ENCODE results near the gene AP3B1.
A peak's percentile ranks its signal among the peaks of the same experiment; 100 is the strongest.

AP3B1 gene

DNA sequence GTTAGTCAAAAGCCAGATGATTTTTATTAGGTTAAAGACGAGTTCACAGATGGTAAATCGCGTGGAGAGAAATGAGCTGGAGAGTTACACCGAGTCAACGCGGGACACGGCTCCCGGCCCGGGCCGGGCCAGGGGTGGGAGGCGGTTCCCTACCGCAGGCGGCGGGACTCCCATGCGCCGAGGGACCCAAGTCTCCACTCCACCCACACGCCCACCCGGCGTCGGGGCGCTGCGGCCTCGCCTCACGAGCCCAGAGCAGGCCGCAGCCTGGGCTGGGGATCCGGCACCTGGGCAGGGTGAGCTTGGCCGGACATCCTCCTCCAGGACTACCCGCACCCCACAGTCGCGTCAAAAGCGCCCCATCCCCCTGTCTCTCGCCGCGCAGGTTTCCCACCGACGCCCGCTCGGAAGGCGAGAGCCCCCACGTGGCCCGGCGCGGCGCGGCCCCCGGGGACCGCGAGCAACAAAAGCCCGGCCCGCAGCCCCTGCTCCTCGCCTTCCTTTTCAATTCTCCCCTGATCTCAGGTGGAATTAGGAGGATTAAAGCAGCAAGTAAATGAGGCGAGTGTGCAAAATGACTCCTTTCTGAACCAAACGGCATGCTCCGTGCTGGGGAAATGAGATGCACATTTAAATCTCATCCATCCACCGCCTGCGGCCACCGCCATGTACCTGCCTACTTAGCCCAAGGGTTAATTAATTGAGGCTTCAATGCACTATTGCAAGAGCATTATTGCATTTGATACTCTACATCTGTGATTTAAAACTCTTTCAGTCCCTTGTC is 321.8 kb downstream of the AP3B1 start:
- no peak overlapping the region for H3K18ac ChIP-seq (ENCODE audit: low read length)
- no peak overlapping the region for H3K23ac ChIP-seq (ENCODE audit: low read length)
- no peaks in the 10 kb centered on the region for H3K79me1 ChIP-seq (ENCODE audit: low read length)
- no peaks in the 10 kb centered on the region for H3K79me2 ChIP-seq (ENCODE audit: control insufficient read depth, insufficient read depth, low read length)
- no CpG with 5 or more reads among the region's 57 CpGs for WGBS (ENCODE audit: extremely low coverage, insufficient coverage, low lambda C conversion rate)
- H3K27me3 ChIP-seq (ENCODE audit: insufficient read depth, low read length, poor library complexity) = peaks cover 30% of the 10 kb centered on the region
- peaks cover 5% of the 10 kb centered on the region for H3K4me1 ChIP-seq (ENCODE audit: control insufficient read depth, low read depth, low read length)
- H2AK5ac ChIP-seq (ENCODE audit: low read length) = no peak overlapping the region
- H3K4me2 ChIP-seq (ENCODE audit: low read length) = peak overlapping the region; percentile 49
- H4K8ac ChIP-seq (ENCODE audit: low read depth, low read length) = no peak overlapping the region
- peak overlapping the region; percentile 32 for H3K9ac ChIP-seq (ENCODE audit: low read length)
- H3K4me3 ChIP-seq (ENCODE audit: low read length) = no peak overlapping the region
- DNase-seq = peak; percentile 6
- no peak overlapping the region for H2BK5ac ChIP-seq (ENCODE audit: low read length)
- no peak overlapping the region for H2BK120ac ChIP-seq (ENCODE audit: low read depth, low read length)
- H3K27ac ChIP-seq (ENCODE audit: low read depth, low read length) = no peak overlapping the region
- no peaks in the 10 kb centered on the region for H3K36me3 ChIP-seq (ENCODE audit: control insufficient read depth, insufficient read depth, low read length)
- H4K5ac ChIP-seq (ENCODE audit: low read length) = no peak overlapping the region
- no peak overlapping the region for H3K4ac ChIP-seq (ENCODE audit: low read depth, low read length)
- H2BK15ac ChIP-seq (replicated peaks; ENCODE audit: low read depth) = no peak overlapping the region
- H3K56ac ChIP-seq (ENCODE audit: low read length) = peak overlapping the region; percentile 70

GRCh38 chr5:77971776-77972468 is 322.6 kb downstream of the AP3B1 start:
- H2BK120ac ChIP-seq (ENCODE audit: low read depth, low read length) = no peak overlapping the region
- H3K36me3 ChIP-seq (ENCODE audit: control insufficient read depth, insufficient read depth, low read length) = no peaks in the 10 kb centered on the region
- H3K23ac ChIP-seq (ENCODE audit: low read length) = no peak overlapping the region
- no peak overlapping the region for H3K4ac ChIP-seq (ENCODE audit: low read depth, low read length)
- no peak overlapping the region for H3K27ac ChIP-seq (ENCODE audit: low read depth, low read length)
- H3K4me1 ChIP-seq (ENCODE audit: control insufficient read depth, low read depth, low read length) = peaks cover 5% of the 10 kb centered on the region
- no peak overlapping the region for H4K5ac ChIP-seq (ENCODE audit: low read length)
- no CpG with 5 or more reads among the region's 16 CpGs for WGBS (ENCODE audit: extremely low coverage, insufficient coverage, low lambda C conversion rate)
- H3K27me3 ChIP-seq (ENCODE audit: insufficient read depth, low read length, poor library complexity) = peaks cover 30% of the 10 kb centered on the region
- H3K79me1 ChIP-seq (ENCODE audit: low read length) = no peaks in the 10 kb centered on the region
- no peak overlapping the region for H2BK5ac ChIP-seq (ENCODE audit: low read length)
- peak; percentile 23 for DNase-seq
- no peak overlapping the region for H3K4me3 ChIP-seq (ENCODE audit: low read length)
- H3K79me2 ChIP-seq (ENCODE audit: control insufficient read depth, insufficient read depth, low read length) = no peaks in the 10 kb centered on the region
- no peak overlapping the region for H4K8ac ChIP-seq (ENCODE audit: low read depth, low read length)
- no peak overlapping the region for H2BK15ac ChIP-seq (replicated peaks; ENCODE audit: low read depth)
- H2AK5ac ChIP-seq (ENCODE audit: low read length) = no peak overlapping the region
- H3K4me2 ChIP-seq (ENCODE audit: low read length) = peak overlapping the region; percentile 49
- H3K9ac ChIP-seq (ENCODE audit: low read length) = no peak overlapping the region
- H3K56ac ChIP-seq (ENCODE audit: low read length) = peak overlapping the region; percentile 70
- H3K18ac ChIP-seq (ENCODE audit: low read length) = no peak overlapping the region

GRCh38 chr5:77970891-77971290 is 323.6 kb downstream of the AP3B1 start:
- Histone ChIP-seq H3K56ac (ENCODE audit: low read length) (no peak overlapping the region), H3K4ac (ENCODE audit: low read depth, low read length) (no peak overlapping the region), H2AK5ac (ENCODE audit: low read length) (no peak overlapping the region), H3K36me3 (ENCODE audit: control insufficient read depth, insufficient read depth, low read length) (no peaks in the 10 kb centered on the region), H3K4me1 (ENCODE audit: control insufficient read depth, low read depth, low read length) (peaks cover 5% of the 10 kb centered on the region), H3K27me3 (ENCODE audit: insufficient read depth, low read length, poor library complexity) (peaks cover 30% of the 10 kb centered on the region), H3K4me2 (ENCODE audit: low read length) (no peak overlapping the region), H3K9ac (ENCODE audit: low read length) (no peak overlapping the region), H3K79me1 (ENCODE audit: low read length) (no peaks in the 10 kb centered on the region), H4K5ac (ENCODE audit: low read length) (no peak overlapping the region), H3K27ac (ENCODE audit: low read depth, low read length) (no peak overlapping the region), H2BK5ac (ENCODE audit: low read length) (no peak overlapping the region), H3K23ac (ENCODE audit: low read length) (no peak overlapping the region), H3K18ac (ENCODE audit: low read length) (no peak overlapping the region), H3K79me2 (ENCODE audit: control insufficient read depth, insufficient read depth, low read length) (no peaks in the 10 kb centered on the region), H2BK120ac (ENCODE audit: low read depth, low read length) (no peak overlapping the region), H3K4me3 (ENCODE audit: low read length) (no peak overlapping the region), H2BK15ac (replicated peaks; ENCODE audit: low read depth) (no peak overlapping the region), H4K8ac (ENCODE audit: low read depth, low read length) (no peak overlapping the region)
- no CpG with 5 or more reads among the region's 5 CpGs for WGBS (ENCODE audit: extremely low coverage, insufficient coverage, low lambda C conversion rate)
- DNase-seq = no peak

DNA sequence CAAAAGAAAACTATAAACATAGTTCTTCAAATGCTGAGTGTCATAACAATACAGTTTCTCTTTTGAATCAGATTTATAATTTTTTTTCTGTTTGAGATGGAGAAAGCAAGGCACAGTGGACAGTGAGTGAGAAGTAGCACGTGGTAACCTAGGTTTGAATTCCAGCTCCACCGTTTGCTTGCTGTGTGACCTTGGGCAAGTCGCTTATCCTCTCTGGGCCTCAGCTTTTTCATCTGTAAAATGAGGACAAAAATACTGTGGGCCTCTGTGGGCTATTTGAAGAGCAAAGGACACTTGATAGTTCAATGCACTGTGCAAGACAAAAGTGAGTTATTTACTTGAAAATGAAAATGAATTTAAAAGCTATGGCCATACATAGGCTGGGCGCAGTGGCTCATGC is 330.7 kb downstream of the AP3B1 start:
- Histone ChIP-seq H3K27ac (ENCODE audit: low read depth, low read length) (no peak overlapping the region), H3K4me3 (ENCODE audit: low read length) (no peak overlapping the region), H3K23ac (ENCODE audit: low read length) (no peak overlapping the region), H3K79me1 (ENCODE audit: low read length) (no peaks in the 10 kb centered on the region), H2BK5ac (ENCODE audit: low read length) (no peak overlapping the region), H2AK5ac (ENCODE audit: low read length) (no peak overlapping the region), H3K18ac (ENCODE audit: low read length) (no peak overlapping the region), H4K8ac (ENCODE audit: low read depth, low read length) (no peak overlapping the region), H3K56ac (ENCODE audit: low read length) (no peak overlapping the region), H3K9ac (ENCODE audit: low read length) (no peak overlapping the region), H3K36me3 (ENCODE audit: control insufficient read depth, insufficient read depth, low read length) (no peaks in the 10 kb centered on the region), H3K4ac (ENCODE audit: low read depth, low read length) (no peak overlapping the region), H2BK120ac (ENCODE audit: low read depth, low read length) (no peak overlapping the region), H4K5ac (ENCODE audit: low read length) (no peak overlapping the region), H3K4me2 (ENCODE audit: low read length) (no peak overlapping the region), H2BK15ac (replicated peaks; ENCODE audit: low read depth) (no peak overlapping the region), H3K4me1 (ENCODE audit: control insufficient read depth, low read depth, low read length) (no peaks in the 10 kb centered on the region), H3K79me2 (ENCODE audit: control insufficient read depth, insufficient read depth, low read length) (no peaks in the 10 kb centered on the region), H3K27me3 (ENCODE audit: insufficient read depth, low read length, poor library complexity) (no peaks in the 10 kb centered on the region)
- DNase-seq = no peak
- no CpG with 5 or more reads among the region's 4 CpGs for WGBS (ENCODE audit: extremely low coverage, insufficient coverage, low lambda C conversion rate)

GRCh38 chr5:77960863-77961396 is 333.6 kb downstream of the AP3B1 start:
- H3K56ac ChIP-seq (ENCODE audit: low read length) = no peak overlapping the region
- H3K79me2 ChIP-seq (ENCODE audit: control insufficient read depth, insufficient read depth, low read length) = no peaks in the 10 kb centered on the region
- no peak overlapping the region for H3K4ac ChIP-seq (ENCODE audit: low read depth, low read length)
- H4K8ac ChIP-seq (ENCODE audit: low read depth, low read length) = no peak overlapping the region
- H3K36me3 ChIP-seq (ENCODE audit: control insufficient read depth, insufficient read depth, low read length) = no peaks in the 10 kb centered on the region
- no peak overlapping the region for H3K9ac ChIP-seq (ENCODE audit: low read length)
- H2BK15ac ChIP-seq (replicated peaks; ENCODE audit: low read depth) = no peak overlapping the region
- H4K5ac ChIP-seq (ENCODE audit: low read length) = no peak overlapping the region
- no peak overlapping the region for H3K4me2 ChIP-seq (ENCODE audit: low read length)
- DNase-seq = peak; percentile 6
- no peak overlapping the region for H3K4me3 ChIP-seq (ENCODE audit: low read length)
- no peak overlapping the region for H2AK5ac ChIP-seq (ENCODE audit: low read length)
- H3K18ac ChIP-seq (ENCODE audit: low read length) = no peak overlapping the region
- no peak overlapping the region for H2BK5ac ChIP-seq (ENCODE audit: low read length)
- H3K27ac ChIP-seq (ENCODE audit: low read depth, low read length) = no peak overlapping the region
- H2BK120ac ChIP-seq (ENCODE audit: low read depth, low read length) = no peak overlapping the region
- no peaks in the 10 kb centered on the region for H3K79me1 ChIP-seq (ENCODE audit: low read length)
- no CpG with 5 or more reads among the region's 2 CpGs for WGBS (ENCODE audit: extremely low coverage, insufficient coverage, low lambda C conversion rate)
- no peak overlapping the region for H3K23ac ChIP-seq (ENCODE audit: low read length)
- no peaks in the 10 kb centered on the region for H3K4me1 ChIP-seq (ENCODE audit: control insufficient read depth, low read depth, low read length)
- peaks cover 4% of the 10 kb centered on the region for H3K27me3 ChIP-seq (ENCODE audit: insufficient read depth, low read length, poor library complexity)

All from mesendoderm (in vitro differentiated cells).